ENCODE measurements around the gene KRT6C.

The KRT6C gene

GRCh38 chr12:52473768-52474167, at the start of gene KRT6C:
TSS of gene KRT6C (minus strand) at chr12:52473805. CDS start at chr12:52473737, 68 bp downstream.
- no peak for DNase-seq (ENCODE audit: low read depth, low spot score)
- no CpG with 5 or more reads among the region's 4 CpGs for WGBS (ENCODE audit: insufficient coverage, insufficient read length)
- H3K36me3 ChIP-seq (ENCODE audit: control insufficient read depth, insufficient read depth, low read length) = no peaks in the 10 kb centered on the region
- no peak within 1 kb of the TSS for H3K4me3 ChIP-seq (ENCODE audit: low read length)
- H3K27me3 ChIP-seq (ENCODE audit: control insufficient read depth, insufficient read depth, low read length) = no peaks in the 10 kb centered on the region
- H3K4me1 ChIP-seq (ENCODE audit: control insufficient read depth, insufficient read depth, low read length) = no peaks in the 10 kb centered on the region
- H3K9me3 ChIP-seq (ENCODE audit: control insufficient read depth, insufficient read depth, low read length) = no peaks in the 10 kb centered on the region
- H3K27ac ChIP-seq (ENCODE audit: low read length) = no peak within 1 kb of the TSS

DNA sequence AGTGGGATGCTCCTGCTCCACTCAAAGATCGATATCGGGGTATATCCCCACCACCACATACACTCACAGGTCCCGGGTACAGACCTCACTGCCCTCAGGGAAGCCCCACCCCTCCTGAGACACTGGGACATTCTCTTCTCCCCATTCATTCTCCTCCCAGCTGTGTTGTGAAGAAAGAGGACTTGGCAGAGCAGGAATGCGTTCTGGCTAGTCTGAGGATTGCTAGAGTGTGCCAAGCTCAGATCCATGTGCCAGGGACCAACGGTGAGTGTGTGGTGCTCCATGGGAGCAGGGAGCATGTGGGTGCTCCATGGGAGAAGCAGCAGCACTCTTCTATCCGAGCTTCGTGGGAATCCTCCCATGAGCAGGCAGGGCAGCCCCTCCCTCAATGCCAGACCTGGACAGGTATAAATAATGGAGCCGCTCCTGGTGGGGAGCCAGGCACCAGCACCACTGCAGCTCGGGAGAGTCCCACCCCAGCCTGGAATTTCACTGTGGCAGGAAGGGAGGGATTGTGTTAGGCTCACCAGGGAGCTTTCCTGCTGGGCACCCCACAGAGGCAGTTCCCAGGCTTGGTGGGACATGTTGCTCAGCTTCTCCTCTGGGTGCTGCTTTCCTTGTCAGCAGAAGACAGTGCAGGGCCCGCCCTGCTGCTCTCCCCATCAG, 48.9 kb upstream of the KRT6C start:
- no CpG with 5 or more reads among the region's 10 CpGs for WGBS (ENCODE audit: insufficient coverage, insufficient read length)
- Histone ChIP-seq H3K4me3 (ENCODE audit: low read length) (no peak overlapping the region), H3K36me3 (ENCODE audit: control insufficient read depth, insufficient read depth, low read length) (no peaks in the 10 kb centered on the region), H3K27me3 (ENCODE audit: control insufficient read depth, insufficient read depth, low read length) (no peaks in the 10 kb centered on the region), H3K27ac (ENCODE audit: low read length) (no peak overlapping the region), H3K9me3 (ENCODE audit: control insufficient read depth, insufficient read depth, low read length) (no peaks in the 10 kb centered on the region), H3K4me1 (ENCODE audit: control insufficient read depth, insufficient read depth, low read length) (peaks cover 2% of the 10 kb centered on the region; the same call in 1 of the 2 replicates)
- no peak for DNase-seq (ENCODE audit: low read depth, low spot score)

- H3K36me3 ChIP-seq (ENCODE audit: control insufficient read depth, insufficient read depth, low read length) = no peaks in the 10 kb centered on the region
- WGBS (ENCODE audit: insufficient coverage, insufficient read length) = no CpG with 5 or more reads among the region's 10 CpGs
- no peaks in the 10 kb centered on the region for H3K27me3 ChIP-seq (ENCODE audit: control insufficient read depth, insufficient read depth, low read length)
- no peaks in the 10 kb centered on the region for H3K9me3 ChIP-seq (ENCODE audit: control insufficient read depth, insufficient read depth, low read length)
- H3K27ac ChIP-seq (ENCODE audit: low read length) = no peak overlapping the region
- no peak overlapping the region for H3K4me3 ChIP-seq (ENCODE audit: low read length)
- peaks cover 2% of the 10 kb centered on the region; the same call in 1 of the 2 replicates for H3K4me1 ChIP-seq (ENCODE audit: control insufficient read depth, insufficient read depth, low read length)
- no peak for DNase-seq (ENCODE audit: low read depth, low spot score)
These were observed 48.1 kb upstream of the KRT6C start for GRCh38 chr12:52521568-52522266.

GRCh38 chr12:52521175-52521567, 47.6 kb upstream of the KRT6C start:
- no CpG with 5 or more reads among the region's 10 CpGs for WGBS (ENCODE audit: insufficient coverage, insufficient read length)
- Histone ChIP-seq H3K27me3 (ENCODE audit: control insufficient read depth, insufficient read depth, low read length) (no peaks in the 10 kb centered on the region), H3K27ac (ENCODE audit: low read length) (no peak overlapping the region), H3K36me3 (ENCODE audit: control insufficient read depth, insufficient read depth, low read length) (no peaks in the 10 kb centered on the region), H3K9me3 (ENCODE audit: control insufficient read depth, insufficient read depth, low read length) (no peaks in the 10 kb centered on the region), H3K4me3 (ENCODE audit: low read length) (no peak overlapping the region), H3K4me1 (ENCODE audit: control insufficient read depth, insufficient read depth, low read length) (peaks cover 2% of the 10 kb centered on the region; the same call in 1 of the 2 replicates)
- no peak for DNase-seq (ENCODE audit: low read depth, low spot score)

GRCh38 chr12:52519826-52520662, 46.4 kb upstream of the KRT6C start, which contains the start of gene KRT5:
TSS of gene KRT5 (minus strand) at chr12:52520394. CDS start at chr12:52520296, 98 bp downstream.
- WGBS (ENCODE audit: insufficient coverage, insufficient read length) = no CpG with 5 or more reads among the region's 29 CpGs
- H3K27me3 ChIP-seq (ENCODE audit: control insufficient read depth, insufficient read depth, low read length) = no peaks in the 10 kb centered on the region

GRCh38 chr12:52519387-52519703, 45.7 kb upstream of the KRT6C start:
- Histone ChIP-seq H3K27me3 (ENCODE audit: control insufficient read depth, insufficient read depth, low read length) (no peaks in the 10 kb centered on the region), H3K4me3 (ENCODE audit: low read length) (no peak overlapping the region), H3K9me3 (ENCODE audit: control insufficient read depth, insufficient read depth, low read length) (no peaks in the 10 kb centered on the region), H3K4me1 (ENCODE audit: control insufficient read depth, insufficient read depth, low read length) (peaks cover 2% of the 10 kb centered on the region; the same call in 1 of the 2 replicates), H3K36me3 (ENCODE audit: control insufficient read depth, insufficient read depth, low read length) (no peaks in the 10 kb centered on the region), H3K27ac (ENCODE audit: low read length) (no peak overlapping the region)
- WGBS (ENCODE audit: insufficient coverage, insufficient read length) = no CpG with 5 or more reads among the region's 3 CpGs
- no peak for DNase-seq (ENCODE audit: low read depth, low spot score)

More at GRCh38 chr12:52519826-52520662, 46.4 kb upstream of the KRT6C start, which contains the start of gene KRT5:
- no peak within 1 kb of the TSS for H3K4me3 ChIP-seq (ENCODE audit: low read length)
- no peaks in the 10 kb centered on the region for H3K36me3 ChIP-seq (ENCODE audit: control insufficient read depth, insufficient read depth, low read length)
- no peak within 1 kb of the TSS for H3K27ac ChIP-seq (ENCODE audit: low read length)
- no peak for DNase-seq (ENCODE audit: low read depth, low spot score)
- H3K4me1 ChIP-seq (ENCODE audit: control insufficient read depth, insufficient read depth, low read length) = peaks cover 2% of the 10 kb centered on the region; the same call in 1 of the 2 replicates
- H3K9me3 ChIP-seq (ENCODE audit: control insufficient read depth, insufficient read depth, low read length) = no peaks in the 10 kb centered on the region

- H3K9me3 ChIP-seq (ENCODE audit: control insufficient read depth, insufficient read depth, low read length) = no peaks in the 10 kb centered on the region
- WGBS (ENCODE audit: insufficient coverage, insufficient read length) = no CpG with 5 or more reads among the region's 8 CpGs
- no peaks in the 10 kb centered on the region for H3K36me3 ChIP-seq (ENCODE audit: control insufficient read depth, insufficient read depth, low read length)
- no peak overlapping the region for H3K27ac ChIP-seq (ENCODE audit: low read length)
- DNase-seq (ENCODE audit: low read depth, low spot score) = no peak
- no peak overlapping the region for H3K4me3 ChIP-seq (ENCODE audit: low read length)
- no peaks in the 10 kb centered on the region for H3K27me3 ChIP-seq (ENCODE audit: control insufficient read depth, insufficient read depth, low read length)
- peaks cover 2% of the 10 kb centered on the region; the same call in 1 of the 2 replicates for H3K4me1 ChIP-seq (ENCODE audit: control insufficient read depth, insufficient read depth, low read length)
These were observed 45.2 kb upstream of the KRT6C start for GRCh38 chr12:52518574-52519386.

- Histone ChIP-seq H3K27ac (ENCODE audit: low read length) (no peak overlapping the region), H3K27me3 (ENCODE audit: control insufficient read depth, insufficient read depth, low read length) (no peaks in the 10 kb centered on the region), H3K36me3 (ENCODE audit: control insufficient read depth, insufficient read depth, low read length) (no peaks in the 10 kb centered on the region), H3K9me3 (ENCODE audit: control insufficient read depth, insufficient read depth, low read length) (no peaks in the 10 kb centered on the region), H3K4me3 (ENCODE audit: low read length) (no peak overlapping the region), H3K4me1 (ENCODE audit: control insufficient read depth, insufficient read depth, low read length) (peaks cover 2% of the 10 kb centered on the region; the same call in 1 of the 2 replicates)
- no peak for DNase-seq (ENCODE audit: low read depth, low spot score)
- WGBS (ENCODE audit: insufficient coverage, insufficient read length) = no CpG with 5 or more reads among the region's 5 CpGs
These were observed 44.3 kb upstream of the KRT6C start for GRCh38 chr12:52517888-52518287.

DNA sequence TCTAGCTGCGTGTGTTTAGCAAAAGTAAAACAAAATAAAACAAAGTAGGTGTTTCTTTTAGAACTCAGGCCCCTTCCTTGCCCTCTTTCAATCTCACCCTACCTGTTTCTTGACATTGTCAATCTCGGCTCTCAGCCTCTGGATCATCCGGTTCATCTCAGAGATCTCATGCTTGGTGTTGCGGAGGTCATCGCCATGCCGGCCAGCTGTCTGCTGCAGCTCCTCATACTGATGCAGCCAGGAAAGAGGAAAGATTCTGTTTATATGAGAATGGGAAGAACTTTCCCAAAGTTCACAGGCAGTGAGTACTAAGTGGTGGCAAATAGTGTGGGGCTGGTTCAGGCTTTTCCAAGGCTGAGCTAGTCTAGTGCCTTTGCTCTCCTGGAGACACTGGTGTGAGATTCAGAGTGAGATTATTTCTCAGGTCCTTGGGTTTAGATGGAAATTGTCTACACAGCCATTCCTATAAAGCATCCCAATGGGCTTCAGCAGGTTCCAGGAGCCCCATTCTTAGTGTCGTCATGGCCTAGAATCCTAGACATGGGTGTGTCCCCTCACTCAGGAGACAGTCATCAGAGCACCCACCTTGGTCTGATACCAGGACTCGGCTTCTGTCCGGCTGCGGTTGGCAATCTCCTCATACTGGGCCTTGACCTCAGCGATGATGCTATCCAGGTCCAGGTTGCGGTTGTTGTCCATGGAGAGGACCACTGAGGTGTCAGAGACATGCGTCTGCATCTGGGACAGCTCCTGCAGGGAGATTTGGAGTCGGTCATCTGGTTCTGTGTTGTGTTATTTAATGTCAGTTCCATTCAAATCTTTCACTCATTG, 43.6 kb upstream of the KRT6C start:
- no peak for DNase-seq (ENCODE audit: low read depth, low spot score)
- Histone ChIP-seq H3K4me3 (ENCODE audit: low read length) (no peak overlapping the region), H3K36me3 (ENCODE audit: control insufficient read depth, insufficient read depth, low read length) (no peaks in the 10 kb centered on the region), H3K4me1 (ENCODE audit: control insufficient read depth, insufficient read depth, low read length) (no peaks in the 10 kb centered on the region), H3K27ac (ENCODE audit: low read length) (no peak overlapping the region), H3K9me3 (ENCODE audit: control insufficient read depth, insufficient read depth, low read length) (no peaks in the 10 kb centered on the region), H3K27me3 (ENCODE audit: control insufficient read depth, insufficient read depth, low read length) (no peaks in the 10 kb centered on the region)
- no CpG with 5 or more reads among the region's 14 CpGs for WGBS (ENCODE audit: insufficient coverage, insufficient read length)

Measured in iPS DF 6.9 (cell line).